Posterior vena cava (tissue), 2 donors: ENCODE data around the gene TGFB3. TPM values are rescaled to one million over a fixed set of nuclear protein-coding genes. Genes with fewer than 3 reads are reported as not detected.
A peak's percentile ranks its signal among the peaks of the same experiment; 100 is the strongest.
"Not testable (repeated sequence)": the region's sequence is repeated elsewhere in the genome, so short reads cannot be mapped to it uniquely, and the experiment has no call there.

Experiments used
- DNase-seq: peaks from one replicate; pipeline ENCODE4 v3.0.0-alpha.2; 2020; ENCODE audit warnings: low spot score
- intact Hi-C, 2 donors: fragments of 100-400 bp; cut with DNase I; formaldehyde crosslinking; loops; one replicate each; pipeline versions ENCODE4 v1.14.1 to v1.14.2; 2022 to 2023
- long read RNA-seq, 2 donors: library from polyadenylated mRNA; unstranded; transcript quantifications; one replicate each; pipeline ENCODE4 v2.0.0, GENCODE V29; 2020 to 2021
- total RNA-seq, 2 donors: library from RNA; stranded (reverse); fragmentation: NEBNext Ultra II Directional; extraction: Animal tissue kit (Norgen Biotek cat#: 25700); gene quantifications; one replicate each; pipeline ENCODE4 v1.2.1, GENCODE V29; 2021
- donor health status: DM: yes; HTN: yes; CAD: no.
- donor health status: DM: yes; HTN: yes; CAD: no.

Gene TGFB3
- total RNA-seq = 100 to 1,000 TPM; 158 to 188 TPM
- long read RNA-seq, donor 1, transcript TGFB3-201 (7 exons, 2,522 nt) = major isoform, 35 of 53 reads
- long read RNA-seq, donor 1, partial matches to known transcripts = 7 of 53 reads
- long read RNA-seq, donor 1, other reads (novel, unspliced or antisense) = 10 of 53 reads
- long read RNA-seq, donor 2, transcript TGFB3-201 (7 exons, 2,522 nt) = major isoform, 93 of 124 reads
- long read RNA-seq, donor 2, partial matches to known transcripts = 12 of 124 reads
- long read RNA-seq, donor 2, other reads (novel, unspliced or antisense) = 15 of 124 reads

DNA sequence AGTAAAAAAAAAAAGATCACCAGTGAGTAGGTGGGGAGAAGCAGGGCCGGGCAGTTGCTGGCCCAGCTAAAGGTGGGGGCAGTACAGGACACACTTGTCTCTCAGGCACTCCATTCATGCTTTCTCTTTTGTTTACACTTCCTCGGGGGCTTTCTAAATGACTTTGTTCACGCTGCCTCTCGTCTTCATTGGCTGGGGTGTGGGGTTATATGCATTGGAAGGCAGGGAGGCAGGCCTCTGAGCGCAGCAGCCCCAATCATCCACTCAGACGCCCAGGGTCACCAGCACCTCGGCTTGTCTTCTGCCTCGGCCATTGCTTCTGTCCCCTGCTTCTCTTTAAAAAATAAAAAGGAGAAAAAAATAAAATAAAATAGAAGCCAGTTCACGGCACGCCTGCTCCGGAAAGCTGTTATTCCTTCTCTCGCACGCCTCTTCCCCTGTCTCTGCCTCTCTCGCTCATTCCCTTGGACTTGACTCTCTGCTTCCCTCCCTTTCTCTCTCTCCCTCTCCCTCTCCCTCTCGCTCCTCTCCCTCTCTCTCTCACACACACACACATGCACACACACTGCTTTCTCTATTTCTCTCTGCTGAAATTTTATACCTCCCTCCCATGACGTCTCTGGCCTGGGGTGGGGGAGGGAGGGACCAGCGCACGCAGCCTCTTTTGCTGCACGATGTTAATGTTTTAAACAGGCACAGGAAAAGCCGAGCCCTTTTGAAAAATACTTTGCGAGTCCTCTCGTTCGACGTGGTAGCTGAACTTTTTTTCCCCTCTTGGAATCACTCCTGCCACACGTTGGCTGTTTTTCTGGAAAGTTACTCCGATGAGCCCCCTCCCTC, at the start of gene TGFB3:
TSS of gene TGFB3 (minus strand) at position 570 of the 840 bp plus-strand sequence. CDS start 1,102 bp downstream, outside the sequence.
- intact Hi-C loops = loop anchor here (2.0 to 5.0 kb wide), 4 partner anchors 187 to 404 kb away; partner anchors contain the start of gene FLVCR2 (in 1 of the 2)
- DNase-seq = peak; percentile 90

DNA sequence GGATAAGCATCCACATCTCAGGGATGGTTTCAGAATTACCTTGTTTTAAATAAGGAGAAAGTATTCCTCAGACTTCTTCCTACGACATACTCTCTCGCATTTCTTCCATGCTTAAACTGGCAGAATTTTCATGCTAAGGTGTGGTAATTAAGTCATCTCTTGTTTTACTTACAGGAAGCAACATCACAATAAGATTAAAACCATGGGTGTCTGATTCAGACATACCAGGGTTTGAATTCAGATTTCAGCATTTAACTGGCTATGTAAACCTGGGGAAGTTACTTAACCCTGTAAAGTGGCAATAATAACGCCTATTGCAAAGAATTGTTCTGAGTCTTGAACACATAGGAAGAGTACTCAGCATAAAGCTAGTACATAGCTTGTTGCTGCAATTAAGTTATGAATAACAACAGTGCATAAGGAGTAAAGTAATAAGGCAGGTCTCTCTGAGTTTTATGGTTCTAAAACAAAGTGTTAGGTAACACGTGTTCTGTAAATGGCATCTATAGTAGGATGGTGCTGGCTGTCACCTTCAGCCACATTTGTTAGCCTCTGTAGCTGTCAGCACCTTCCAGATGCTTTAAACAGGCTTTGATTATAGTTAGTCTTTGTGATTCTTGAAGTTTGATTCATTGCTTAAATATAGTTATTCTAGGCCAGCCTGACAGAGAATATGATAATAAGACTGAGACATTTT, 42.6 kb upstream of the TGFB3 start:
- no peak for DNase-seq
- intact Hi-C loops = no loop called here

DNA sequence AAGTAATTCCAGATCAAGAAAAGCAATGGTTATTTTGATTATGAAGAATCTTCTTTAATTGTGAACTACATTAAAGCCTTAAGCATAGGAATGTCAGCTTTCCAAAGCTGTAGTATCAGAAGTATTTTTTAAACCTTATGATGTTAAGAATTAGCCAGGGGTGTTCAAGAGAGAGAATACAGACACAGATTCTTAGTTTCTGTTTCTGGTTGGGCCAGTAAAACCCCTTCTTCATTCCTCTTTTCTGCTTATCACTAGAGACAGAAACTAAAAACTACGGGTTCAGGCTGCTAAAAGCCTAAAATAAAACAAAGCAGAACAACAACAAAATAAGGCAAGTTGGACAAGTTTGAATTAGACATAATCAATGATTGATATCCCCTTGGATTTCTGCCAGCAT, 42.0 kb upstream of the TGFB3 start:
- DNase-seq = no peak
- intact Hi-C loops = no loop called here

DNA sequence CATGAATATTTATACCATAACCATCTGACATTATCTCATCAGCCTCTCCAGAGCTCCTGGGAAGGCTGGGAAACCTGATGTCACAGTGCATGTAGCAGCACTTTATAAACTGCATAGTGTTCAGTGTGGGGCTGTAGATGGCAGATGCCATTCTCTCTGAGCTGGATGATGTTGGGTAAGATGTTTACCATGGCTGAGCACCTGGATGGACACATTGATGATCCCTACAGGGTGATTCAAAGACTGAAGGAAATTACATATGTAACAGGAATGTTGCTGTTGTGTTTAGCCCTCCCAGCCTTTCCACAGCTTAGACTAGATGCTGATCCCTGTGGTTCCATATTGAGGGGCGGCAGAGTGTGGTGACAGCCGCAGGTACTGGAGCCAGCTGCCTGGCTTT, 41.2 kb upstream of the TGFB3 start:
- DNase-seq = no peak
- intact Hi-C loops = no loop called here

DNA sequence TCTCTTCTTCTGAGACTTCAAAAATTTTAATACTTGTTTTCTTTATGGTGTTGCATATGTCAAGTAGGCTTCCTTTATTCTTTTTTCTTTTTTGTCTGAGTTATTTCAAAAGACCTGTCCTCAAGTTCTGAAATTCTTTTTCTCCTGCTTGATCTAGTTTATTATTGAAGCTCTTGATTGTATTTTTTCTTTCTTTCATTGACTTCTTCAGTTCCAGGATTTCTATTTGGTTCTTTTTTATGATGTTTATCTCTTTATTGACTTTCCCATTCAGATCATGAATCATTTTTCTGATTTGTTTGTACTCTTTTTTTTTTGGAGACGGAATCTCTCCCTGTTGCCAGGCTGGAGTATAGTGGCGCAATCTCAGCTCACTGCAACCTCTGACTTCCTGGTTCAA, 37.9 kb upstream of the TGFB3 start:
- no peak for DNase-seq
- intact Hi-C loops = no loop called here

DNA sequence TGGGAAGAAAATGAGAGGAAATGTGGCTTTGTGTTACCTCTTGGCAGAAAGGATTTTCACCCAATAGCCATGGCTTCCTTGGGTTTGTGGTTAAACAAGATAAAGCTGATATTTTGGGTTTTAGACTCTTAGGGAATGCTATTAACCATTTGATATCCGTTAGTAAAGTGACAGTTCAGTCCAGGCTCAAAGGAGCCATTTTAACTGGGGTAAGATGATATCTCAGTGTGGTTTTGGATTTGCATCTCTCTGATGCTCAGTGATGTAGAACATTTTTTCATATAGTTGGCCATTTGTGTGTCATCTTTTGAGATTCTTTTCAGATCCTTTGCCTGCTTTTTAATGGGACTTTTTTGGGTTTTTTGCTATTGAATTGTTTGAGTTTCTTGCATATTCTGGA, 33.9 kb upstream of the TGFB3 start:
- no peak for DNase-seq
- intact Hi-C loops = no loop called here

DNA sequence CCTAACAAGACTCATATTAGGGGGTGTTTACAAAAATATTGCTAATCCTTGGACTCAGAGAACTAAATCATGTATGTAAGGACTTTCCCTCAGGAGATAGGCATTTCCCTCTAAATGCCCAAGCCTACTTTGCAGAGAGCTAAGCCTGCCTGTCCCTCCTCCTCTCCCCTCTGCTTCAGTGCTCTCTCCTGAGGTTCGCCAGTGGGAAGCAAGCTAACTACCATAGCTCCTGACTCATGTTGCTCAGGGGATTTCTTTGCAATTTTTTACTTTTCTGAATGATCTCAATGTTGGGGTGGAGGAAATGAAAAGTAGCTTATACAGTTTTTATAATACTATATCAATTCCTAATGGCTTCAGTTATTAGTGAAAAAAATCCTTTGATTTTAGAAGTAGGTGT, 33.4 kb upstream of the TGFB3 start:
- intact Hi-C loops = no loop called here
- no peak for DNase-seq

DNA sequence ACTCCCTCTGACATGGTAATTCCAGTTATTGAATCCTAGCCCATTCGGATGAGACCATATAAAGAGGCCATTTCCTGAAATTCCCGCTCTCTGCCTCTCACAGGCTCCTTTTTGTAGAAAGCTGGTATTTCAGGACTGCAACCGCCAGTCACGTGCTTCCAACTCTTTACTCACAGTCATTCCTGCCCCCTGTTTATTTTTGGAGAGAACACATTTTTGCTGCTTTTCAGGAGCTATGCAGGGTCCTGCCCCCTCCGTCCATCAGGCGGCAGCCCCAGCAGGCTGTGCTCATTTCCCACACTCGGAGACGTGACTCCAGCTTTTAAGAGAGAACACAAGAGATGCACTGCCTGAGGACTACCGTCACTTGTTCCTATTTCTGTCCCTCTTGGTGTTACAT, 30.6 kb upstream of the TGFB3 start:
- DNase-seq = peak; percentile 82
- intact Hi-C loops = no loop called here

DNA sequence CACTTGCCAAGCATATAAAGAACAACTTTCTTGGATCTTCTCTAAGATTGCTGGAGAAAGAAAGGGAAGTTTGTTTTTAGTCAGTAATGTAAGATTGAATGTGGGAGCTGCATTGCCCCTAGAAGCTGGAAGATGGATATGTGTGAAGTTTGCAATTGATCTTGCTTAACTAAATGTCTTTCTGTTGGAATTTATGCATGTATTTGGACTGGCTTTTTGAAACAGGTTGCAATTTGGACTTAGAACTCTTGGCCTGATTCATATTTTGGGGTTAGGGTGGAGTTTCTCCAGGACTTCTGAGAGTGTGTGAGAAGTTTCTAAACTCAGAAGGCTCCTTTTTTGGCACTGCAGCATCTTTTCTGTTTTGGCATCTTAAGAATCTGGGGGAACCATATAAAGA, 30.1 kb upstream of the TGFB3 start:
- intact Hi-C loops = no loop called here
- DNase-seq = no peak

DNA sequence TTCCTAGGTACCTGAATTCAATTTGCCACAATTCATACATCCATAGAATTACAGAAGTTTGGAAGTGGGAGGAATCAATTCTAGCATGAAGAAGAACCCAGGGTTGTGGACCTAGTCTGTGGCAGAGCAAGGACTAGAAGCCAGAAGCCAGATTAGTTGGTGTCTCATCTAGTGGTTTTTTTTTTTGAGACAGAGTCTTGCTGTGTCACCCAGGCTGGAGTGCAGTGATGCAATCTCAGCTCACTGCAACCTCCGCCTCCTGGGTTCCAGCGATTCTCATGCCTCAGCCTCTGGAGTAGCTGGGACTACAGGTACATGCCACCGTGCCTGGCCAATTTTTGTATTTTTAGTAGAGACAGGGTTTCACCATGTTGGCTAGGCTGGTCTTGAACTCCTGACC, 27.8 kb upstream of the TGFB3 start:
- intact Hi-C loops, DNase-seq: not testable (repeated sequence)

DNA sequence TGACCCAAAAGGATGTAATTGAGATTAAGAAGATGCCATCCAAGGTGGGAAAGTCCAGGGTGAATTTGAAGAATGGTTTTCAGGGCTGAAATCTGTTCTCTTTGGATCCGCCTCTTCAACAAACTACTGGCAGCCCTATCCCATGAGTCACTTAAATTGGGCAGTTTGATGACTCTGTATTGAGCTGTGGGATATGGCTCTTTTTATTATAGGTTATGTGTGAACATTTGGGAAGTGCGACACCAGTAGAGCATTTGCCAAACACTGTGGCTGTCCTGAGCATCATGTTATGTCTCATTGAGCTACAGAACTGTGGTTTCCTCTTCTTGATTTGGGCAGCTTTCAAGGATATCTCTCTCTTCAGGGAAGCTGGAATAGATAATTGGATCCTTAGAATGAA, 26.1 kb upstream of the TGFB3 start:
- intact Hi-C loops = no loop called here
- DNase-seq = no peak

DNA sequence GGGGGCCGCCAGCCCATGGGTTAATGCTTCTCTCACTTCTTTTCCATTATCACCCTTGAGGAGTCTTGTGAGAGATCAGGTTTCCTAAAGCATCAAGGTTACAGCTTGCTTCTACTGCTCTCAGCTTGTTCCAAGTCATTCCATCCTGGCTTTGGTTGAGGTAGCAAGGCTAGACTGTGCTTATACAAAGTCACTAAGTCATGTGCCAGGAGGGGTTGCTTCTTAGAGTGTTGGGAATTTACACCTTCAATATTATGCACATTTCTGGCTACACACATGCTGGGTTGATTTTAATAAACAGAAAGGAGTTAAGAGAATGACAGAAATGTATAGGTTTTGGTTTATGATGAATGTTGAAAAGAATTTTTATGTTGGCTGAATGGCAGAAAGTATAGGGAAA, 25.6 kb upstream of the TGFB3 start:
- DNase-seq = no peak
- intact Hi-C loops = no loop called here

DNA sequence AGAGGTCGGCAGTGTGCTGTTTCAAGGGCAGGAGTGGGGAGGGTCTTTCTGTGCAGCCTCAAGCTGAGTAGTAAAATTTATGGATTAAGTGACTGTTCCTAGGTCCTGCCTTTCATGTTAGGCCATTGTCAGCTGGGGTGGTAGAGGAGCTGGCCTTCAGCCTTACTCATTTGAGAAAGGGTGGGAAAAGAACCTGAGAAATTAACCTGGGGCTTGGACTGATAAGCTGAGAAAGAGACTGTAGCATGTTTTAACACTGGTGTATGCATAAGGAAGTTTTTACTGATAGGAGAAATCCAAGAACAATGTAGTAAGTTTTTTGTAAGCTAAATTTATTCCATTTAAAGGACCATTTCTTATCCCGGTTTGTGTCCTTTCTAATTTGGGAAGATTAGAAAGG, 24.5 kb upstream of the TGFB3 start:
- intact Hi-C loops = no loop called here
- DNase-seq = no peak

DNA sequence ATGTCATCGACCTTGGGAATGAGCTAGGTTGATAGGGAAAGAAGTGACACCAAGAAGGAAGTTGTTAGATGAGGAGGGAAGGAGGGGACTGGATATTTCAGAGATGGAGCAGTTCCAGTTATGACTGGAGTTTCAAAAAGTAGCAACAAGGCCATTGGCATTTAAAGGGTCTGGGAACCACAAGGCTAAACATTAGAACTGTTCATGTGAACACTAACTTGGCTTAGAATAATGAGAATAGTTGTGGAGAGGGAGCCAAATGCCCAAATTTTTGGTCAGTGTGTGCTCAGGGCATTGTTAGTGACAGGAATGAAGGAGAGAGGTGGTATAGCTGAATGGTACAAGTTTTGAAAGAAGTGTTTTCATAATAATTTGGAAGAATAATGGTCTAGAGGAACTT, 20.6 kb upstream of the TGFB3 start:
- no peak for DNase-seq
- intact Hi-C loops = no loop called here

DNA sequence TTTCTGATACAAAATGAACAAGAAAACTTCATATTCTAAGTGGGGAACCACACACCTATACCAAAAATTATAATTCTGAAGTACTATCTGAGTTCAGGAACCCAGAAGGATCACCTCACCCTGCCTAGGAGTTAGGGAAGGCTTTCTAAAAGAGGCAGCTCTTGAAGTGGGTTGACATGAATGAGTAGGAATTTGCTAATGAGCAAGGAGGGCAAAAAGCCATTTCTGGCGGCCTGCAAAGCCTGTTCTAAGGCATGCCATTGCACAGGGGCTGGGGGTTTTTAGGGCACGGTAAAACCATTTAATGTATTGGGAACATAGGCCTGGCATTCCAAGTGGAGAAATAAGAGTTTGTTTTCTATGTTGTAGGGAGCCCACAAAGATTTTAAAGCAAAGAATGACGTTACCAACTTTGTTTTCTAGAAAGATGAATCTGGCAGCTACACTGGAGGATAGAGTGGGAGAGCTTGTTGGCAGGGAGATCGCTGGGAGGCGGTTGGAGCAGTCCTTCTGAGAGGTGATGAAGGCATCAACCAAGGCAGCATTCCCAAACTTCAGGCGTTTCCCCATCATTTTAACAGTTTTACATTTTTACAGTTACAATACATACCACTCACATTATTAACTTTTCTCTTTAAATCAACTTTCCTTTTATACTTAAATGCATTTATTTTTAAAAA, 17.9 kb upstream of the TGFB3 start:
- intact Hi-C loops = no loop called here

DNA sequence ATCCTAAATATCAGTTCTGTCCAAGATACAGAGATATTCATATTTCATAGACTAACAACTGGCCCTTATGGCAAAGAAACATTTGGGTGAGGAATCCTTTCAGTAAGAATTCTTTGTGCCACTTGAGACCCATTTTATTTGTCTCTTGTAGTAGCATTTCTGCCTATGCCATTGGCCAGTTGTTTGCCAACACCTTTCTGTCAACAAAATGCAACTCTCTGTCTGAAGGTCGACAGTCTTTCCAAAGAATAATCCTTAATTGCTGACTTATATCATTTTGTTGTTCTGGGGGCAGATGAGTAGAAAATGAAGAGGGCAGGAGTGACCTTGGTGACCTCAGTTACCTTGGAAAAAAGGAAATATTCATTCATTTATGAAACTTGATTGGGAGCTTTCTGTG, 14.7 kb upstream of the TGFB3 start:
- intact Hi-C loops = no loop called here
- DNase-seq = no peak

More for the DNA sequence above, 17.9 kb upstream of the TGFB3 start:
- DNase-seq = no peak

DNA sequence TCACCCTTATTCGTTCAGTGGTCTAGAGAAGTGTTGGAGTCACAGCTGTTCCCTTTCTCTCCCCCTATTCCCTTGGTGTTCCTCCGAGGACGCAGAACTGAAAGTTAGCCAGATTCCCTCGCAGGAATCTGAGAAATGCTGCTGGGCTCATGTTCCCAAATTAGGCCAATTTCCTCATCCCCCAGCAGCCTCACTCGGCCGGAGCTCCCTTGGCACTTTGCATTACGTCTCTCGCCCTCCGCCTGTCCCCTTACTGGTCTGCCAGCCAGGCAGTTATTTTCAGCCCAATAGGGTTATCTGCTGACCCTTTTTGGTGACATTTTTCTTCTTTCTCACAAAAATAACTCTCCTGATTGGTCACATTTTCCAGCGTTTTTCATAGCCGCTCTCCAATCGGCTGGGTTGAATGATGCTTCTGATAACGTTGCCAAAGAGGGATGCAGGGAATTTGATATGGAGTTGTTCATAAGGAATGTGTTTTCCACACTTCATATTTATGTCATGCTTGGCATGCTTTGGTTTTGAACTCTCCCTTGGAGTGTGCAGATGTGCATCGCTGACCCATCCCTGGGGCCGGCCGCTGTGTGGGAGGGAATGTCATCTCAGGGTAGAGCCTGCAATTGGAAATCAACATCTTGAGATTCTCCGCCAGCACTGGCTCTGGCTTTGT, 13.7 kb upstream of the TGFB3 start:
- intact Hi-C loops = no loop called here
- peak; percentile 91 for DNase-seq

DNA sequence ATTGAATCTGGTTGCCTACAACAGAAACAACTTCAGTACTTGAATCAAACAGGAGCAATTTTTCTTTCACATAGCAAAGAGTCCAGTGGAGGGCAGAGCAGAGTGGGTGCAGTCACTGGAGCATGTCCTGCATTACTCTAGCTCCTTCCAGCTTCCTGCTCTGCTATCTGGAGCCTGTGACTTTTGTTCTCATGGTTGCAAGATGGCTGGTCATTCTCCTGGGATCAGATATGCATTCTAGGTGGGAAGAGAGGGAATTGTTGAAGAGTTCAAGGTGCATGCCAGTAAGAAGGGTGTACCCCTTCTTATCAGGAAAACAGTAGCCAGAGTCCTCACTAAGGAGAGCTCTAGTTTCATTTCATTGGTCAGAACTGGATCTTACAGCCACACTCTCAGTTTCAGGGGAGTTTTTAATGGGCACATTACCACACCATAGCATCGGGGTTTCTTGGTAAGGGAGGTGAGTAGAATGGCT, 11.8 kb upstream of the TGFB3 start:
- no peak for DNase-seq
- intact Hi-C loops = no loop called here

DNA sequence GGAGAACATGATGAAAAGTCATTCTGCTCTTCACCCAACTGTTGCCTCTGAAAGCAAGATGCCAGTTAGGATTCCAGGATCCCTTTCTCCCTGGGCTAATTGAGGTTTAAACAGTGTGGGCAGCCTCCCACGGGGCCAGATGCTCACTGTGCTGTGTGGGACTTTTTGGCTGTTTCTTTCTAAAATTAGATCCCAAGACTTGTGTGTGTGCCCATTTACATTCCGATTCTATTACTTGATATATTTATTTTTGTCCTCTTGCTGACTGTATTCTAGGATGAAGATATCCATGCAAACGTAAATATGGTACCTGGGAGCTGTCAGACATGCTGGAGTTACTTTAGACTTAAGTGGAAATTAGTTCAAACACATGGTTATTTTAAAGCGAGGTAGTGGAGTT, 10.0 kb upstream of the TGFB3 start:
- no peak for DNase-seq
- intact Hi-C loops = no loop called here
